GM23338 (cell line): Measurements from ENCODE around the gene TMEM132D.

Source experiments
- CTCF ChIP-seq, 2 experiments: fragments of 200-600 bp in 1 of 2; sonication (generic) in 1 of 2; conservative IDR thresholded peaks; 2 replicates each; pipeline versions ENCODE4 v1.5.1 to v1.6.1; 2016 to 2017; ENCODE audit warnings: antibody characterized with exemption in 2 of 2, low read depth in 2 of 2, mild to moderate bottlenecking in 2 of 2, moderate library complexity in 1 of 2
- EZH2 ChIP-seq: fragments of 200-600 bp; sonication (generic); IDR thresholded peaks from one replicate; pipeline ENCODE4 v1.8.0; 2017; ENCODE audit warnings: antibody characterized with exemption, mild to moderate bottlenecking, low read depth; ENCODE audit not compliant: unreplicated experiment
- EZH2phosphoT487 ChIP-seq: fragments of 200-600 bp; sonication (generic); IDR thresholded peaks from one replicate; pipeline ENCODE4 v1.8.1; 2018; ENCODE audit warnings: antibody characterized with exemption; ENCODE audit not compliant: unreplicated experiment
- REST ChIP-seq: IDR thresholded peaks from one replicate; pipeline ENCODE4 v1.6.1; 2018; ENCODE audit warnings: antibody characterized with exemption; ENCODE audit not compliant: unreplicated experiment

- TF ChIP-seq EZH2phosphoT487 = no peak
- no peak for TF ChIP-seq REST
- TF ChIP-seq CTCF (conservative IDR thresholded peaks at IDR 0.05; ENCODE audit: low read depth in 2 of 2) = no peak
- TF ChIP-seq EZH2 = no peak
Observed at GRCh38 chr12:129790331-129790730, 113.5 kb downstream of the TMEM132D start.
